Esophagus muscularis mucosa (tissue), 4 donors: ENCODE data around the gene OR2T3.
"Not testable (repeated sequence)": the region's sequence is repeated elsewhere in the genome, so short reads cannot be mapped to it uniquely, and the experiment has no call there.

ENCODE experiments used
- EP300 ChIP-seq: sonication (generic); formaldehyde crosslinking; IDR thresholded peaks from one replicate; pipeline ENCODE4 v1.6.1; 2017; ENCODE audit warnings: antibody characterized with exemption
- POLR2A ChIP-seq: fragments of 450-650 bp; IDR thresholded peaks from one replicate; pipeline ENCODE4 v1.6.1; 2017; ENCODE audit warnings: antibody characterized with exemption, moderate library complexity, mild to moderate bottlenecking, low read depth
- TF ChIP-seq, protein P1 (sequence below), 3 experiments: fragments of 200-600 bp in 2 of 3; fragments of 450-650 bp in 1 of 3; sonication (generic) in 2 of 3; IDR thresholded peaks; one replicate each; pipeline ENCODE4 v1.5.1; 2017 to 2019; ENCODE audit warnings: antibody characterized with exemption in 3 of 3, mild to moderate bottlenecking in 2 of 3, moderate library complexity in 1 of 3

GRCh38 chr1:248496661-248497060 lies 23.5 kb downstream of the OR2T3 start:
- TF ChIP-seq, protein P1, sequence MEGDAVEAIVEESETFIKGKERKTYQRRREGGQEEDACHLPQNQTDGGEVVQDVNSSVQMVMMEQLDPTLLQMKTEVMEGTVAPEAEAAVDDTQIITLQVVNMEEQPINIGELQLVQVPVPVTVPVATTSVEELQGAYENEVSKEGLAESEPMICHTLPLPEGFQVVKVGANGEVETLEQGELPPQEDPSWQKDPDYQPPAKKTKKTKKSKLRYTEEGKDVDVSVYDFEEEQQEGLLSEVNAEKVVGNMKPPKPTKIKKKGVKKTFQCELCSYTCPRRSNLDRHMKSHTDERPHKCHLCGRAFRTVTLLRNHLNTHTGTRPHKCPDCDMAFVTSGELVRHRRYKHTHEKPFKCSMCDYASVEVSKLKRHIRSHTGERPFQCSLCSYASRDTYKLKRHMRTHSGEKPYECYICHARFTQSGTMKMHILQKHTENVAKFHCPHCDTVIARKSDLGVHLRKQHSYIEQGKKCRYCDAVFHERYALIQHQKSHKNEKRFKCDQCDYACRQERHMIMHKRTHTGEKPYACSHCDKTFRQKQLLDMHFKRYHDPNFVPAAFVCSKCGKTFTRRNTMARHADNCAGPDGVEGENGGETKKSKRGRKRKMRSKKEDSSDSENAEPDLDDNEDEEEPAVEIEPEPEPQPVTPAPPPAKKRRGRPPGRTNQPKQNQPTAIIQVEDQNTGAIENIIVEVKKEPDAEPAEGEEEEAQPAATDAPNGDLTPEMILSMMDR (IDR thresholded peaks at IDR 0.05) = not testable (repeated sequence)
- TF ChIP-seq POLR2A, EP300: not testable (repeated sequence)
